GM12878 (cell line): Measurements from ENCODE around the gene PITRM1. TPM values are rescaled to one million over a fixed set of nuclear protein-coding genes. Genes with fewer than 3 reads are reported as not detected.

Experiments
- ATAC-seq: fragments of 200-7000 bp; cut with Tn5 transposase; 3 replicates; pipeline ENCODE4 v1.9.1; 2020; ENCODE audit warnings: mild to moderate bottlenecking, moderate library complexity
- BruUV-seq: library from RNA; stranded (reverse); fragments of 400-500 nt; replicated peaks from 2 replicates; lab custom pipeline; 2021; lab: Mats Ljungman, UMichigan
- CTCF ChIA-PET: fragments of 300-600 bp; sonication (Branson Sonifier 250); formaldehyde crosslinking; extraction: SDS; loops from one replicate; lab custom pipeline; 2021; ENCODE audit warnings: inconsistent platforms; lab: Yijun Ruan, JAX
- POLR2A ChIA-PET: fragments of 350-600 bp; formaldehyde crosslinking; extraction: SDS; loops from one replicate; lab custom pipeline; 2021; ENCODE audit warnings: inconsistent platforms; lab: Charles Lee
- RAD21 ChIA-PET: fragments of 300-600 bp; sonication (Branson Sonifier 250); formaldehyde crosslinking; loops from one replicate; lab custom pipeline; 2023; ENCODE audit warnings: antibody characterized with exemption; ENCODE audit not compliant: unreplicated experiment; lab: Charles Lee
- SMC1A ChIA-PET: fragments of 300-600 bp; sonication (Branson Sonifier 250); formaldehyde crosslinking; loops from one replicate; lab custom pipeline; 2023; ENCODE audit not compliant: unreplicated experiment, uncharacterized antibody; lab: Charles Lee
- DNase-seq: peaks from one replicate; pipeline ENCODE4 v3.0.0-alpha.2; 2011; ENCODE audit warnings: low read depth, low spot score
- FAIRE-seq: peaks from 3 replicates; lab custom pipeline; 2011; peaks lifted over from hg19 to GRCh38; lab: Jason Lieb, UNC
- H2AFZ ChIP-seq: 2 replicates; pipeline ENCODE4 v1.6.0; 2011; ENCODE audit warnings: low read depth, low read length, control low read depth; ENCODE audit not compliant: control insufficient read depth
- H3K27ac ChIP-seq: 2 replicates; pipeline ENCODE4 v1.5.1; 2011; ENCODE audit warnings: control low read depth; ENCODE audit not compliant: control insufficient read depth, insufficient read depth
- H3K27me3 ChIP-seq, 2 experiments: replicated peaks in 1 of 2; 2 replicates each; pipeline versions ENCODE4 v1.6.0 to v1.6.1; 2011; ENCODE audit warnings: low read length in 1 of 2; ENCODE audit not compliant: control insufficient read depth in 2 of 2, insufficient read depth in 2 of 2
- H3K36me3 ChIP-seq, 2 experiments: 2 replicates each; pipeline ENCODE4 v1.5.1; 2011; ENCODE audit warnings: low read length in 1 of 2; ENCODE audit not compliant: control insufficient read depth in 2 of 2, insufficient read depth in 2 of 2
- H3K4me1 ChIP-seq: 2 replicates; pipeline ENCODE4 v1.6.1; 2011; ENCODE audit warnings: mild to moderate bottlenecking, low read length, moderate library complexity, mixed read lengths; ENCODE audit not compliant: control insufficient read depth, insufficient read depth
- H3K4me2 ChIP-seq: 2 replicates; pipeline ENCODE4 v1.6.0; 2011; ENCODE audit warnings: control low read depth; ENCODE audit not compliant: control insufficient read depth, insufficient read depth
- H3K4me3 ChIP-seq: fragments of 200-600 bp; sonication (generic); 2 replicates; pipeline ENCODE4 v1.5.1; 2016
- H3K79me2 ChIP-seq: 2 replicates; pipeline ENCODE4 v1.6.0; 2011; ENCODE audit warnings: low read length; ENCODE audit not compliant: control insufficient read depth, insufficient read depth
- H3K9ac ChIP-seq: 2 replicates; pipeline ENCODE4 v1.8.0; 2011; ENCODE audit warnings: low read length, control low read depth, mixed read lengths; ENCODE audit not compliant: control insufficient read depth, insufficient read depth
- H3K9me3 ChIP-seq: replicated peaks from 3 replicates; pipeline ENCODE4 v1.5.1; 2011; ENCODE audit warnings: mild to moderate bottlenecking, low read length; ENCODE audit not compliant: control insufficient read depth, insufficient read depth
- H4K20me1 ChIP-seq: 2 replicates; pipeline ENCODE4 v1.6.0; 2011; ENCODE audit not compliant: control insufficient read depth, insufficient read depth
- ATF7 ChIP-seq: fragments of 450-650 bp; IDR thresholded peaks from 2 replicates; pipeline ENCODE4 v1.6.1; 2016; ENCODE audit warnings: low read depth, mild to moderate bottlenecking
- CHD1 ChIP-seq: IDR thresholded peaks from 2 replicates; pipeline ENCODE4 v1.6.1; 2012; ENCODE audit warnings: low read depth, low read length, improper control_type of control experiment
- DPF2 ChIP-seq: fragments of 450-650 bp; IDR thresholded peaks from 2 replicates; pipeline ENCODE4 v1.6.1; 2017; ENCODE audit warnings: mild to moderate bottlenecking
- EZH2 ChIP-seq: IDR thresholded peaks from 2 replicates; pipeline ENCODE4 v1.6.1; 2012; ENCODE audit warnings: low read depth, mild to moderate bottlenecking, control low read depth, inconsistent platforms, low read length, borderline replicate concordance; ENCODE audit not compliant: control insufficient read depth
- FOXM1 ChIP-seq: IDR thresholded peaks from 2 replicates; pipeline ENCODE4 v1.6.1; 2012; ENCODE audit warnings: low read depth, mild to moderate bottlenecking, inconsistent platforms, low read length, moderate library complexity
- HCFC1 ChIP-seq: fragments of 150-350 bp; IDR thresholded peaks from 2 replicates; pipeline ENCODE4 v1.6.1; 2014; ENCODE audit warnings: low read length
- HDAC6 ChIP-seq: fragments of 200-600 bp; sonication (generic); IDR thresholded peaks from one replicate; pipeline ENCODE4 v1.8.0; 2017; ENCODE audit warnings: antibody characterized with exemption; ENCODE audit not compliant: unreplicated experiment
- MTA2 ChIP-seq: fragments of 450-650 bp; IDR thresholded peaks from 2 replicates; pipeline ENCODE4 v1.6.1; 2016; ENCODE audit warnings: low read depth, mild to moderate bottlenecking, moderate library complexity
- NFIC ChIP-seq: IDR thresholded peaks from 2 replicates; pipeline ENCODE4 v1.6.1; 2012; ENCODE audit warnings: low read depth, mild to moderate bottlenecking, inconsistent platforms, low read length, moderate library complexity
- NFYB ChIP-seq: IDR thresholded peaks from 2 replicates; pipeline ENCODE4 v1.6.1; 2011; ENCODE audit warnings: low read depth, mild to moderate bottlenecking, low read length, improper control_type of control experiment, moderate library complexity; ENCODE audit not compliant: insufficient read depth
- RAD21 ChIP-seq: IDR thresholded peaks from 2 replicates; pipeline ENCODE4 v1.6.1; 2011; ENCODE audit warnings: mild to moderate bottlenecking, low read depth, low read length, moderate library complexity; ENCODE audit not compliant: insufficient read depth
- RB1 ChIP-seq: fragments of 450-650 bp; formaldehyde crosslinking; IDR thresholded peaks from 2 replicates; pipeline ENCODE4 v1.6.1; 2017; ENCODE audit warnings: mild to moderate bottlenecking, borderline replicate concordance
- RUNX3 ChIP-seq: IDR thresholded peaks from 2 replicates; pipeline ENCODE4 v1.6.1; 2012; ENCODE audit warnings: low read length, inconsistent platforms
- SIN3A ChIP-seq: IDR thresholded peaks from 2 replicates; pipeline ENCODE4 v1.6.1; 2012; ENCODE audit warnings: low read depth, low read length, improper control_type of control experiment
- SMAD5 ChIP-seq: IDR thresholded peaks from 2 replicates; pipeline ENCODE4 v1.6.1; 2016; ENCODE audit warnings: antibody characterized with exemption, low read depth
- YY1 ChIP-seq: IDR thresholded peaks from 2 replicates; pipeline ENCODE4 v1.6.1; 2011; ENCODE audit warnings: low read depth, mild to moderate bottlenecking, low read length
- ZSCAN29 ChIP-seq: fragments of 450-650 bp; IDR thresholded peaks from 2 replicates; pipeline ENCODE4 v1.6.1; 2017; ENCODE audit warnings: mild to moderate bottlenecking, moderate library complexity
- WGBS: methylation state at CpG from one replicate; pipeline ENCODE4 v1.1.6; 2016; ENCODE audit warnings: low lambda C conversion rate; ENCODE audit not compliant: insufficient replicate concordance, insufficient coverage; ENCODE audit errors: missing lambda C conversion rate; 5-methylcytosine and 5-hydroxymethylcytosine counted together
- in situ Hi-C: fragments of 300-500 bp; cut with MboI; formaldehyde crosslinking; loops from 9 replicates; pipeline ENCODE4 v1.14.3; 2018; ENCODE audit warnings: mixed read lengths
- intact Hi-C: fragments of 100-400 bp; cut with micrococcal nuclease; formaldehyde crosslinking; loops from one replicate; pipeline ENCODE4 v1.14.2; 2022; ENCODE audit not compliant: unreplicated experiment
- polyA plus RNA-seq, 11 experiments: library from polyadenylated mRNA; depleted of rRNA in 4 of 11; unstranded in 6 of 11; stranded (reverse) in 5 of 11; fragments of >200 nt; fragmentation: Nextera tagmentation in 4 of 11; fragmentation: Illumina TruSeq in 1 of 11; extraction: Ambion mirVana in 4 of 11; extraction: Trizol in 1 of 11; gene quantifications; 1 replicate in 1 of 11; 2 replicates in 10 of 11; pipeline versions ENCODE4 v1.2.1 to v1.2.3, GENCODE V29; 2011 to 2016; ENCODE audit warnings: inconsistent platforms in 2 of 11, missing spikeins in 2 of 11, low read depth in 1 of 11
- total RNA-seq, 4 experiments: library from RNA; depleted of rRNA in 3 of 4; stranded (reverse); fragments of >200 nt in 3 of 4; fragmentation: Illumina TruSeq in 1 of 4; extraction: Trizol in 1 of 4; gene quantifications; 2 replicates each; pipeline versions ENCODE4 v1.2.1 to v1.2.3, GENCODE V29; 2013 to 2021
- TF ChIP-seq, protein P1 (sequence below): fragments of 450-650 bp; IDR thresholded peaks from 2 replicates; pipeline ENCODE4 v1.6.1; 2017; ENCODE audit warnings: mild to moderate bottlenecking
- TF ChIP-seq, protein P2 (sequence below): IDR thresholded peaks from 2 replicates; pipeline ENCODE4 v1.6.1; 2012; ENCODE audit warnings: mild to moderate bottlenecking, low read depth, low read length

PITRM1 gene
- total and polyA plus RNA-seq, 10 of the 15 experiments (the other 5 are each of a cell fraction or from before 2014, with no cell fraction given) = 15.5 to 53.0 (median 45.0) TPM

DNA sequence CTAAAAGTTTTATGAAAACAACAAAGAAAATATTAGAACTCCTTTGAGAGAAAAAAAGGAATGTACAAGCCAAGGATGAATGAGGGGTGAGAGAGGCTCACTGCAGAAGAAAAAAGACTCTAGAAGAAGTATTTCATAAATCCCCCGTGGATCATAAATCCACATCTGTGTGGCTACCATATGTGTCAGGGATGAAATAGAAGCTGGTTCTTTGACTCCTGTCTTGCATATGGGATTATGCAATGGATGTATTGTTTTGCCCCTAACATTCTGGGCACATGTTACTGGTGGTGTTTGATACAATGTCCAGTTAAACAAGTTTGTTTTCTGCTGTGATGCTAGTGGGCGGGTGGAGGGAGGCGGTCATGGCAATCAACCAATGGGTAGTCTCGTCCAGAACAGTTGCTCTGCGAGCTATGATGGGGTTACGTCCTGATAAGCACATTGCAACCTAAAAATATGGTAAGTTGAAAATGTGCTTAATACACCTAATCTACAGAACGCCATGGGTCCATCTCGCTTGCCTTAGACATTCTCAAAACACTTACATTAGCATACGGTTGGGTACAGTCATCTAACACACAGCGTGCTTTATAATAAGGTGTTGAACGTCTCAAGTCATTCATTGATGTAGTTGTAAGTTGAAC, 34.1 kb upstream of the PITRM1 start:
- peaks cover 1 to 3% of the 10 kb centered on the region in 2 experiments; a peak in 2 of 4 replicates for H3K27me3 ChIP-seq
- no peaks in the 10 kb centered on the region for H3K4me1 ChIP-seq
- H3K4me3 ChIP-seq = no peak overlapping the region
- H3K4me2 ChIP-seq = no peak overlapping the region
- no peak overlapping the region for H2AFZ ChIP-seq
- ATAC-seq = no peak
- TF ChIP-seq MTA2 (no peak), HCFC1 (no peak), RAD21 (no peak), NFIC (no peak), FOXM1 (no peak), SMAD5 (no peak), ATF7 (no peak), NFYB (no peak), HDAC6 (no peak), SIN3A (no peak), YY1 (no peak), ZSCAN29 (no peak), RB1 (no peak), EZH2 (no peak), DPF2 (no peak), RUNX3 (no peak), CHD1 (no peak)
- TF ChIP-seq, protein P1, sequence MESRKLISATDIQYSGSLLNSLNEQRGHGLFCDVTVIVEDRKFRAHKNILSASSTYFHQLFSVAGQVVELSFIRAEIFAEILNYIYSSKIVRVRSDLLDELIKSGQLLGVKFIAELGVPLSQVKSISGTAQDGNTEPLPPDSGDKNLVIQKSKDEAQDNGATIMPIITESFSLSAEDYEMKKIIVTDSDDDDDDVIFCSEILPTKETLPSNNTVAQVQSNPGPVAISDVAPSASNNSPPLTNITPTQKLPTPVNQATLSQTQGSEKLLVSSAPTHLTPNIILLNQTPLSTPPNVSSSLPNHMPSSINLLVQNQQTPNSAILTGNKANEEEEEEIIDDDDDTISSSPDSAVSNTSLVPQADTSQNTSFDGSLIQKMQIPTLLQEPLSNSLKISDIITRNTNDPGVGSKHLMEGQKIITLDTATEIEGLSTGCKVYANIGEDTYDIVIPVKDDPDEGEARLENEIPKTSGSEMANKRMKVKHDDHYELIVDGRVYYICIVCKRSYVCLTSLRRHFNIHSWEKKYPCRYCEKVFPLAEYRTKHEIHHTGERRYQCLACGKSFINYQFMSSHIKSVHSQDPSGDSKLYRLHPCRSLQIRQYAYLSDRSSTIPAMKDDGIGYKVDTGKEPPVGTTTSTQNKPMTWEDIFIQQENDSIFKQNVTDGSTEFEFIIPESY = no peak
- TF ChIP-seq, protein P2, sequence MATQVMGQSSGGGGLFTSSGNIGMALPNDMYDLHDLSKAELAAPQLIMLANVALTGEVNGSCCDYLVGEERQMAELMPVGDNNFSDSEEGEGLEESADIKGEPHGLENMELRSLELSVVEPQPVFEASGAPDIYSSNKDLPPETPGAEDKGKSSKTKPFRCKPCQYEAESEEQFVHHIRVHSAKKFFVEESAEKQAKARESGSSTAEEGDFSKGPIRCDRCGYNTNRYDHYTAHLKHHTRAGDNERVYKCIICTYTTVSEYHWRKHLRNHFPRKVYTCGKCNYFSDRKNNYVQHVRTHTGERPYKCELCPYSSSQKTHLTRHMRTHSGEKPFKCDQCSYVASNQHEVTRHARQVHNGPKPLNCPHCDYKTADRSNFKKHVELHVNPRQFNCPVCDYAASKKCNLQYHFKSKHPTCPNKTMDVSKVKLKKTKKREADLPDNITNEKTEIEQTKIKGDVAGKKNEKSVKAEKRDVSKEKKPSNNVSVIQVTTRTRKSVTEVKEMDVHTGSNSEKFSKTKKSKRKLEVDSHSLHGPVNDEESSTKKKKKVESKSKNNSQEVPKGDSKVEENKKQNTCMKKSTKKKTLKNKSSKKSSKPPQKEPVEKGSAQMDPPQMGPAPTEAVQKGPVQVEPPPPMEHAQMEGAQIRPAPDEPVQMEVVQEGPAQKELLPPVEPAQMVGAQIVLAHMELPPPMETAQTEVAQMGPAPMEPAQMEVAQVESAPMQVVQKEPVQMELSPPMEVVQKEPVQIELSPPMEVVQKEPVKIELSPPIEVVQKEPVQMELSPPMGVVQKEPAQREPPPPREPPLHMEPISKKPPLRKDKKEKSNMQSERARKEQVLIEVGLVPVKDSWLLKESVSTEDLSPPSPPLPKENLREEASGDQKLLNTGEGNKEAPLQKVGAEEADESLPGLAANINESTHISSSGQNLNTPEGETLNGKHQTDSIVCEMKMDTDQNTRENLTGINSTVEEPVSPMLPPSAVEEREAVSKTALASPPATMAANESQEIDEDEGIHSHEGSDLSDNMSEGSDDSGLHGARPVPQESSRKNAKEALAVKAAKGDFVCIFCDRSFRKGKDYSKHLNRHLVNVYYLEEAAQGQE = no peak
- TF ChIP-seq, all 136 proteins: peak for 0
- Histone ChIP-seq H4K20me1 (no peaks in the 10 kb centered on the region), H3K79me2 (no peaks in the 10 kb centered on the region), H3K27ac (no peak overlapping the region), H3K36me3 (no peaks in the 10 kb centered on the region), H3K9ac (no peak overlapping the region), H3K9me3 (no peaks in the 10 kb centered on the region)
- ChIA-PET POLR2A (no interaction called here), CTCF (no interaction called here), RAD21 (no interaction called here), SMC1A (no interaction called here)
- in situ Hi-C loops (no loop called here), intact Hi-C loops (no loop called here)
- no peak for FAIRE-seq
- WGBS = 33% methylated on average over 11 of the region's 11 CpGs
- no TSS peak for BruUV-seq
- no peak for DNase-seq
